Left ventricle myocardium superior (tissue), 1 donor: ENCODE data around the gene PNLIPRP3. TPM values are rescaled to one million over a fixed set of nuclear protein-coding genes. Genes with fewer than 3 reads are reported as not detected.
"Not testable (repeated sequence)": the region's sequence is repeated elsewhere in the genome, so short reads cannot be mapped to it uniquely, and the experiment has no call there.

Experiments
- ATAC-seq: fragments of 200-7000 bp; cut with Tn5 transposase; one replicate; pipeline ENCODE4 v1.9.1; 2020; ENCODE audit warnings: mild to moderate bottlenecking, moderate library complexity
- DNase-seq: peaks from one replicate; pipeline ENCODE4 v3.0.0-alpha.2; 2020
- intact Hi-C: fragments of 100-400 bp; cut with micrococcal nuclease; formaldehyde crosslinking; loops from one replicate; pipeline ENCODE4 v1.11.0; 2022
- long read RNA-seq: library from polyadenylated mRNA; unstranded; transcript quantifications from one replicate; pipeline ENCODE4 v2.0.0, GENCODE V29; 2021
- total RNA-seq: library from RNA; stranded (reverse); fragmentation: NEBNext Ultra II Directional; extraction: Animal tissue kit (Norgen Biotek cat#: 25700); gene quantifications from one replicate; pipeline ENCODE4 v1.2.1, GENCODE V29; 2021
- donor health status: DM: no; HTN: yes; CAD: no; lungs with severe emphysema.

PNLIPRP3 gene
- not detected for total RNA-seq
- long read RNA-seq, result 0 reads

GRCh38 chr10:116427671-116428070, at the start of gene PNLIPRP3:
Gene PNLIPRP3 (plus strand): TSS chr10:116427847. CDS start chr10:116428013, 166 bp downstream.
- intact Hi-C loops, result no loop called here
- ATAC-seq (no peak), DNase-seq (no peak)

GRCh38 chr10:116382290-116382689, 45.4 kb upstream of the PNLIPRP3 start:
- DNase-seq, result no peak
- intact Hi-C loops, result loop anchor here (10.0 kb wide), 3 partner anchors 677 to 1207 kb away; no protein-coding TSS in a partner anchor

DNA sequence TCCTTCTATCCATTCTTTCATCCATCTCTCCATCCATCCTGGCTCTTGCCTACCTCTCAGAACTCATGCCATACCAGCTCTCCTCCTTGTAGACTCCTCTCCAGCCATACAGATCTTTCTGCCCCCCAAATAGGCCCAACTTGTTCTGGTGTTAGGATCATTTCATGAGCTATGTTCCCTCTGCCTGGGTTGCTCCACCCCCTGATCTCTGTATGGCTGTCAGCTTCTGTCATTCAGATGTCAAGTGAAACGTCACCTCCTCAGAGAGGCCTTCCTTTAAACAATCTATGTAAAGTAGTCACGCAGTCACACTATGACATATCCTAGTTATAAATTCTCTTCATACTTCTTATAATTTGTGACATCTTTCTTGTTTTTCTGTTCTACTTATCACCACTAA, 42.3 kb upstream of the PNLIPRP3 start:
- ATAC-seq (no peak), DNase-seq (no peak)
- intact Hi-C loops, result loop anchor here (10.0 kb wide), 3 partner anchors 681 to 1211 kb away; no protein-coding TSS in a partner anchor

More at GRCh38 chr10:116382290-116382689, 45.4 kb upstream of the PNLIPRP3 start:
- ATAC-seq, result no peak

GRCh38 chr10:116385994-116386809, 41.4 kb upstream of the PNLIPRP3 start:
- intact Hi-C loops, result loop anchor here (10.0 kb wide), 3 partner anchors 681 to 1211 kb away; no protein-coding TSS in a partner anchor
- DNase-seq (no peak), ATAC-seq (no peak)

- intact Hi-C loops, DNase-seq, ATAC-seq: not testable (repeated sequence)
These were observed 34.3 kb upstream of the PNLIPRP3 start for GRCh38 chr10:116393246-116393831.

GRCh38 chr10:116395223-116395985, 32.2 kb upstream of the PNLIPRP3 start:
- no peak for ATAC-seq
- intact Hi-C loops, result no loop called here
- no peak for DNase-seq

DNA sequence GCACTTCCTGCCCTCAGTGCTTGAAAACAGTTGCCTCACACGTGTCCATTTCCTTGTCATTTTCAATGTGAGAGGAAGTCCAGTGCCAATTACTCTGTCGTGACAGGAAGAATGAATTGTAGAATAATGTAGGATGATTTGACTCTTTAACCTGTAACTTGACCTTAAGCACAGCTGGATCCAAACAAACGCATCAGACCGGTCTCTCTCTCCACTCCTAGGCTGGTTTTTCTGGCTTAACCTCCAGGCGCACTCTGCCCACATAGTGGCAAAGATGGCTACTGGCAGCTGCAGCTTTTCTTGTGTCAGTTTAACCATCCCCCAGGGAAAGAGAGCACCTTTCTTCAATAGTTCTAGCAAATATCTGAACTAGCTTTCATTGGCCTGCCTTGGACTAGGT, 29.4 kb upstream of the PNLIPRP3 start:
- no peak for DNase-seq
- intact Hi-C loops, result no loop called here
- no peak for ATAC-seq

- no peak for ATAC-seq
- intact Hi-C loops, result no loop called here
These were observed 24.8 kb upstream of the PNLIPRP3 start for GRCh38 chr10:116402858-116403257.

DNA sequence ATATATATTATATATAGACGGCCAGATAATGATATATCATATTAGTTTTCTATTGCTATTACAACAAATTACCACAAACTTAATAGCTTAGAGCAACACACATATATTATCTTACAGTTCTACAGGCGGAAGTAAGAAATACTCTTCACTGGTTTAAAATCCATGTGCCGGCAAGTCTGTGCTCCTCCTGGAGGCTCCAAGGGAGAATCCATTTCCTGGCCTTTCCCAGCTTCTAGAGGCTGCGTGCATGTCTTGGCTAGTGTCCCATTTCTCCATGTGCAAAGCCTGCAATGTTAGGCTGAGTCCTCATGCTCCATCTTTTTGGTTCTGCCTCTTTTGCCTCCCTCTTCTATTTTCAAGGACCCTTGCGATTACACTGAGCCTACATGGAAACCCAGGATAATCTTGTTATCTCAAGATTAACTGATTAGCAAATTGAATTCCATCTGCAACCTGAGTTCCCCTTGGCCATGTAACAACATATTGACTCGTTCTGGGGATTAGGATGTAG, 23.9 kb upstream of the PNLIPRP3 start:
- no peak for DNase-seq
- no peak for ATAC-seq
- intact Hi-C loops, result no loop called here

More at GRCh38 chr10:116402858-116403257, 24.8 kb upstream of the PNLIPRP3 start:
- DNase-seq, result no peak

GRCh38 chr10:116408719-116409118, 18.9 kb upstream of the PNLIPRP3 start:
- no peak for ATAC-seq

DNA sequence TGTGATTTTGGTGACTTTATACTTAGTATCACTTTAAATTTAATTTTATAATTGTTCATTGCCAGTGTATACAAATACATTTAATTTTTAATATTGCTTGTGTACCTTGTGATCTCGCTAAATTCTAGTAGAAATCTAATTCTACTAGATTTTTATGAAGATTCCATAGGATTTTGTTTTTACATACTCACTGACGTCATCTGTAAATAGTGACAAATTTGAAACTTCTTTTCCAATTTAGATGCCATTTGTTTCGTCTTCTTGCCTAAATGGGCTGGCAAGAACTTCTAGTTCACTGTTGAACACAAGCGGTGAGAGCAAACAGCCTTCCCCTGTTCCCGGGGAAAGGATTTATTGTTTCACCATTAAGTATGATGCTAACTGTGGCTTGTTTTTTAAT, 17.3 kb upstream of the PNLIPRP3 start:
- ATAC-seq, result no peak
- no peak for DNase-seq
- intact Hi-C loops, result no loop called here

More at GRCh38 chr10:116408719-116409118, 18.9 kb upstream of the PNLIPRP3 start:
- intact Hi-C loops, result no loop called here
- no peak for DNase-seq

DNA sequence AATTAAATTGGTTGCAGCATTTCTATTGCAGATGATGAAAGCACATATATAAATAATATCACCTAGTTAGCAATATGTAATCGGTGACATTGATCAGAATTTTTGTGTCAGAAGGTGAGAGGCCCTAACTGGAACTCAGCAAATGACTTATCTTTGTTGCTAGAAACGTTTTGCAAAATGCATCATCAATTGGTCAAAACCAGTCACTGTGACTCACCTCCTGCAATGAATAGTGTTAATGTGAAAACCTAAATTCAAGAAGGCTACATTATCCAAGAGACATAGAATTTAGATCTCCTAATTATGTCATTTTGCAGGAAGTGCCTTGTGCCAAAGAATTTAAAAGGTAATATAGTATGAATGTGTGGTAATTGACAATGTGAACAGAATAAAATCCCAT, 9.8 kb upstream of the PNLIPRP3 start:
- DNase-seq (no peak), ATAC-seq (no peak)
- intact Hi-C loops, result no loop called here

- ATAC-seq (no peak), DNase-seq (no peak)
- intact Hi-C loops, result no loop called here
These were observed 9.3 kb upstream of the PNLIPRP3 start for GRCh38 chr10:116418389-116418788.

- DNase-seq, result no peak
These were observed 5.8 kb upstream of the PNLIPRP3 start for GRCh38 chr10:116421815-116422214.

GRCh38 chr10:116429288-116429977, 1.8 kb downstream of the PNLIPRP3 start:
- intact Hi-C loops, result no loop called here
- ATAC-seq, result no peak
- no peak for DNase-seq

More at GRCh38 chr10:116421815-116422214, 5.8 kb upstream of the PNLIPRP3 start:
- intact Hi-C loops, result no loop called here
- no peak for ATAC-seq

GRCh38 chr10:116430288-116430687, 2.6 kb downstream of the PNLIPRP3 start:
- intact Hi-C loops, result no loop called here
- ATAC-seq (no peak), DNase-seq (no peak)

DNA sequence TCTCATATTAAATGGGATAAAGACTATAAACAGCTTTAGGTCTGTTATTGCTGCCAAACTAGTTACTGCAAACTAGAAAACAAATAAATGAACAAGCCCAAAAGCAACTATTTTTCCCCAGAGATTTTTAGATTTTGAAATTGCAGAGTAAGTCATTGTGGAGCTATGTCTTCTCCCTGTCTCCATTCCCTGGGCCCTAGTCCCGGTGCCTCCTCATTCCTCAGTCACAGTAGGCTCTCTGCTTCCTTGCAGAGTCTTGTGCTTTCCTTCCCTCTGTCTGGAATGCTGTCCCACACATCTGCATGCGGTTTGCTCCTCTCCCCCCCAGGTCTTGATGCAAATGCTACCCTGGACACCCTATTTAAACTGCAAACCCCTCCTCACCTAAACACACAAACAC, 4.0 kb downstream of the PNLIPRP3 start:
- intact Hi-C loops, result no loop called here
- ATAC-seq (no peak), DNase-seq (no peak)

GRCh38 chr10:116437076-116437692, 9.5 kb downstream of the PNLIPRP3 start:
- DNase-seq, result no peak
- intact Hi-C loops, result no loop called here
- ATAC-seq, result no peak
